SK-N-SH (cell line): Measurements from ENCODE around the gene CGGBP1.
"Not testable (repeated sequence)": the region's sequence is repeated elsewhere in the genome, so short reads cannot be mapped to it uniquely, and the experiment has no call there.

Experiments
- GABPA ChIP-seq: IDR thresholded peaks from 2 replicates; pipeline ENCODE4 v1.4.0; 2012; ENCODE audit warnings: low read depth, mild to moderate bottlenecking
- MEF2A ChIP-seq: IDR thresholded peaks from 2 replicates; pipeline ENCODE4 v1.4.0; 2012; ENCODE audit warnings: low read depth, borderline replicate concordance
- NFIC ChIP-seq: IDR thresholded peaks from 2 replicates; pipeline ENCODE4 v1.4.0; 2012; ENCODE audit warnings: borderline replicate concordance
- RAD21 ChIP-seq: IDR thresholded peaks from 2 replicates; pipeline ENCODE4 v1.6.1; 2012; ENCODE audit warnings: mild to moderate bottlenecking, low read length
- TF ChIP-seq, protein P1 (sequence below): fragments of 200-600 bp; sonication (generic); IDR thresholded peaks from 2 replicates; pipeline ENCODE4 v1.6.1; 2017; ENCODE audit warnings: antibody characterized with exemption, mild to moderate bottlenecking, moderate library complexity
- TF ChIP-seq, protein P2 (sequence below): IDR thresholded peaks from 2 replicates; pipeline ENCODE4 v1.4.0; 2012; ENCODE audit warnings: low read depth

DNA sequence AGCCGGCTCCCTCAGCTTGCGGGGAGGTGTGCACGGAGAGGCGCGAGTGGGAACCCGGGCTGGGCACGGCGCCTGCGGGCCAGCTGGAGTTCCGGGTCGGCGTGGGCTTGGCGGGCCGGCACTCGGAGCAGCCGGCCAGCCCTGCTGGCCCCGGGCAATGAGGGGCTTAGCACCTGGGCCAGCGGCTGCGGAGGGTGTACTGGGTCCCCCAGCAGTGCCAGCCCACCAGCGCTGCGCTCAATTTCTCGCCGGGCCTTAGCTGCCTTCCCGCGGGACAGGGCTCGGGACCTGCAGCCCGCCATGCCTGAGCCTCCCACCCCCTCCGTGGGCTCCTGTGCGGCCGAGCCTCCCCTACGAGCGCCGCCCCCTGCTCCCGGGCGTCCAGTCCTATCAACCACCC is 43.1 kb downstream of the CGGBP1 start:
- TF ChIP-seq, protein P1, sequence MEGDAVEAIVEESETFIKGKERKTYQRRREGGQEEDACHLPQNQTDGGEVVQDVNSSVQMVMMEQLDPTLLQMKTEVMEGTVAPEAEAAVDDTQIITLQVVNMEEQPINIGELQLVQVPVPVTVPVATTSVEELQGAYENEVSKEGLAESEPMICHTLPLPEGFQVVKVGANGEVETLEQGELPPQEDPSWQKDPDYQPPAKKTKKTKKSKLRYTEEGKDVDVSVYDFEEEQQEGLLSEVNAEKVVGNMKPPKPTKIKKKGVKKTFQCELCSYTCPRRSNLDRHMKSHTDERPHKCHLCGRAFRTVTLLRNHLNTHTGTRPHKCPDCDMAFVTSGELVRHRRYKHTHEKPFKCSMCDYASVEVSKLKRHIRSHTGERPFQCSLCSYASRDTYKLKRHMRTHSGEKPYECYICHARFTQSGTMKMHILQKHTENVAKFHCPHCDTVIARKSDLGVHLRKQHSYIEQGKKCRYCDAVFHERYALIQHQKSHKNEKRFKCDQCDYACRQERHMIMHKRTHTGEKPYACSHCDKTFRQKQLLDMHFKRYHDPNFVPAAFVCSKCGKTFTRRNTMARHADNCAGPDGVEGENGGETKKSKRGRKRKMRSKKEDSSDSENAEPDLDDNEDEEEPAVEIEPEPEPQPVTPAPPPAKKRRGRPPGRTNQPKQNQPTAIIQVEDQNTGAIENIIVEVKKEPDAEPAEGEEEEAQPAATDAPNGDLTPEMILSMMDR: not testable (repeated sequence)
- TF ChIP-seq RAD21, MEF2A, NFIC, GABPA: not testable (repeated sequence)
- TF ChIP-seq, protein P2, sequence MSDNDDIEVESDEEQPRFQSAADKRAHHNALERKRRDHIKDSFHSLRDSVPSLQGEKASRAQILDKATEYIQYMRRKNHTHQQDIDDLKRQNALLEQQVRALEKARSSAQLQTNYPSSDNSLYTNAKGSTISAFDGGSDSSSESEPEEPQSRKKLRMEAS: not testable (repeated sequence)
